ENCODE measurements around the gene CLPSL1.

The CLPSL1 gene

DNA sequence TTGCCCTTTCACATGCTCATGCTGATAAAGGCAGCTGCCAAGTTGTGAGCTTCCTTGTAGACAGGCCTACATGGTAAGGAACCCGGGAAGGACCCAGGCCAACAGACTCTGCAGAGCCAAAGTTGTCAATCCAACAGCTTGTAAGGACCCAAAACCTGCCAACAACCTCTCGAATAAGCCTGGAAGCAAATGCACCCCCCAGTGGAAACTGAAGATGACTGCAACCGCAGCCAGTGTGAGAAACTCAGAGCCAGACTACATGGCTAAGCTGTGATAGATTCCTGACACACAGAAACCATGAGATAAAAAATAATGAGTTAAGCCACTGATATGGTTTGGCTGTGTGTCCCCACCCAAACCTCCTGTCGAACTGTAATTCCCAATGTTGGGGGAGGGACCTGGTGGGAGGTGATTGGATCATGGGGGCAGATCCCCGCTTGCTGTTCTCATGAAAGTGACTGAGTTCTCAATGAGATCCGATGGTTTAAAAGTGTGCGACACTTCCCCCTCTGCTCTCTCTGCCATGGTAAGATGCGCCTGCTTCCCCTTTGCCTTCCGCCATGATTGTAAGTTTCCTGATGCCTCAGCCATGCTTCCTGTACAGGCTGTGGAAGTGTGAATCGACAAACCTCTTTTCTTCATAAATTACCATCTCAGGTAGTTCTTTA is 23.2 kb upstream of the CLPSL1 start:
- DNase-seq (ENCODE audit: low read depth in 2 of 2): no peak

DNA sequence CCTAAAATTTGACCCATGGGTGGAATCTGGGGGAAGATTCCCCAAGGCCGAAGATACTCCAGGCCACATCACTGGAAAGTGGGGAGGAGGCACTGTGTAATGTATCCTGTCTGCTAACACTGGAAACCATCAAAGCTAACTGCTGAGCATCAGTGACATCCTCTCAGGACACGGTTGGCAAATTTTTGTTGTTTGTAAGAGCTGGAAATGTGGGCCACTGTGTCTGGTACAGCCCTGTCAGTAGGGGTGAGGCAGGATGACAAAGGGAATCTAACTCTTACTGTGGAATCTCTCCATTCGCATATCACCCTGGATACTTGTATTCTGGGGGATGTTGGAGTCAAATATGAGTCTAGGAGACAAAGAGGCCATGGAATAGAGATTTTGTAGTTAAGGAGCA is 21.4 kb upstream of the CLPSL1 start:
- DNase-seq (ENCODE audit: low read depth in 2 of 2): no peak

DNA sequence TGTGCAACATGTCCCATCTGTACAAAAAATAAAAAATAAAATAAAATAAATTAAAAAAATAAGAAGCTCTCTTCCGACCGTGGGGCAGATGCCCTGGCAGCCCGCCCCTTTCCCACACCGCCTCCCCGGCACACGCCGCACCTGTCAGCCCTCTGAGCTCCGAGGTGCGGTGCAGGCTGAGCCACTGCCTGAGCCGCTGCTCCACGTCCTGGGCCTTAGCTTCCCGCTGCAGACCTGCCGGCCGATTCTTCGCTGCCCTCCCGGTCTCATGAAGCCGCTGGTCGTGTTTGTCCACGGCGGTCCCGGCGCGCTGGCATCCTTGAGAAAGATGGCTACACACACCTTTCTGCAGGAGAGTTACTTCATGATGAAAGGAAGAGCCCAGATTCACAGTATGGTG is 15.1 kb upstream of the CLPSL1 start:
- no peak for DNase-seq (ENCODE audit: low read depth in 2 of 2)

DNA sequence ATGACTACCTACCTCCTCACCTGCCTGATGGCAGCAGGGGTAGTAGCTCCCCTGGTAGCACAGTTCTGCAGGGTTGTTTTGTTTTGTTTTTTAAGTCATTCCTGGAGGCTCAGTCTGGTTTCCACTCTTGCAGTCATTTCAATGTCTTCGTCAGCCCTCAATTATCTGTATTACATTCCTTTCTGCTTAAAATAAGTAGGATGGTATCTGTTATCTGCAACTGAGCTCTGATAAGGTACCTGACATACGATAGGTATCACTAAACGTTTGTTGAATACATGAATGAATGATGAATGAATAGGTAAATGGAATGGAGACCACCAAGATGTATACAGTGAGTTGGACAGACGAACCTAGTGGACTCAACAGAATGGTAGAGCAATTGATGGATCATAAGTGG is 11.6 kb upstream of the CLPSL1 start:
- DNase-seq (ENCODE audit: low read depth in 2 of 2): no peak

DNA sequence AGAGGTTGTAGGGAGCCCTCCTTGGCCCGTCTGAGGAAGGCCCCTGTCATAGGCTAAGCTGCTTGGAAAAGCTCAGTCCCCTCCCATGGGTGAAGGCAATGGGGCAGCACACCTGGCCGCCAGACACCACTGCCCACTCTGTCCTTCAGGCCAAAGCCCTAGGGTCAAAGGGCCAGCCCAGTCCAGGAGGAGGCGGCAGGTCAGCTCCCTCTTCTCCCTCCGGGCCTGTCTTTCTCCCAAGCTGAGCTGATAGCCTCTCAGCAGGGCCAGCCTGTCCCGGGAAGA is 9.5 kb upstream of the CLPSL1 start:
- DNase-seq (ENCODE audit: low read depth in 2 of 2): no peak

DNA sequence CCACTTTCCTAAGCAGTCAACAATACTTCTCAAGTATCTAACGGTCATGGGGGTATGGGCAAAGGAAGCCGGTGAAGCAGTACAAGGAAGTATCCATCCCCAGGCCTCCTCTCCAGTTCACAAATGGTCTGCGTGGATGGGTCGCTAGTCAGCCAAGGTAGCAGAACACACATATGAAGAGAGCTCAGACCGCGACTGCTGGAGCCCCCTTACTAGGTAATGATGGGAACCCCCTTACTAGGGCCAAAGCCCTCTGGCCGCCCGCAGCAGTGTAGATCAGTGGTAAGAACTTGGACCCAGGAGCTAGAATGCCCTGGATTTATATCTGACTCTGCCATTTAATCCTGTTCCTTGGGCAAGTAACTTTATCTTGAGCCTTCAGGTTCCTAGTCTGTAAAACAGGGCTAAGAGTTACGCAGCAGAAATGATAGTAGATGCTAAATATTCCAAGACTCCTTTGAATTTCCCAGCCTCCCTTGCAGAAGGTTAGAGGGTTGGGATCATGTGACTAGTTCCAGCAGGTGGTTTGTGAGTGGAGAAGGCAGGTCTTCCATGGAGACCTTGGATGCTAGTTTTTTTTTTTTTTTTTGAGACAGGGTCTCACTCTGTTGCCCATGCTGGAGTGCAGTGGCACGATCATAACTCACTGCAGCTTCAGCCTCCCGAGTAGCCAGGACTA is 6.6 kb upstream of the CLPSL1 start:
- DNase-seq (ENCODE audit: low read depth in 2 of 2): no peak

DNA sequence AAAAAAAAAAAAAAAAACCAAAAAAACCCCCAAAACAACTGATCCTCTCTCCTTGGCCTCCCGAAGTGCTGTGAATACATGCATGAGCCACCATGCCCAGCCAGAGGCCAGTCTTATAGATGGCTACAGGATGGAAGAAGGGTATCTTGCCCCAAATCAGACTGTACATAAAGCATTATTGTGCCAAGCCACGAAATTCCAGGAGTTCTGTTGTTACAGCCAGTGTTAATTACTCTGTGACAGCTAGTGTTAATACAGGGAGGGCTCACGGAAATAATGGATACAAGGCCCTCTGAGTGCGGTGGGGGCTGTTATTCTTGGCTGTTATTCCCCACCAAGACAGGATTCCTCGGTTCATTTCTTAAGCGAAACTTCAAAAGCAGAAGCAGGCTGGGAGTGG is 5.8 kb upstream of the CLPSL1 start:
- no peak for DNase-seq (ENCODE audit: low read depth in 2 of 2)

DNA sequence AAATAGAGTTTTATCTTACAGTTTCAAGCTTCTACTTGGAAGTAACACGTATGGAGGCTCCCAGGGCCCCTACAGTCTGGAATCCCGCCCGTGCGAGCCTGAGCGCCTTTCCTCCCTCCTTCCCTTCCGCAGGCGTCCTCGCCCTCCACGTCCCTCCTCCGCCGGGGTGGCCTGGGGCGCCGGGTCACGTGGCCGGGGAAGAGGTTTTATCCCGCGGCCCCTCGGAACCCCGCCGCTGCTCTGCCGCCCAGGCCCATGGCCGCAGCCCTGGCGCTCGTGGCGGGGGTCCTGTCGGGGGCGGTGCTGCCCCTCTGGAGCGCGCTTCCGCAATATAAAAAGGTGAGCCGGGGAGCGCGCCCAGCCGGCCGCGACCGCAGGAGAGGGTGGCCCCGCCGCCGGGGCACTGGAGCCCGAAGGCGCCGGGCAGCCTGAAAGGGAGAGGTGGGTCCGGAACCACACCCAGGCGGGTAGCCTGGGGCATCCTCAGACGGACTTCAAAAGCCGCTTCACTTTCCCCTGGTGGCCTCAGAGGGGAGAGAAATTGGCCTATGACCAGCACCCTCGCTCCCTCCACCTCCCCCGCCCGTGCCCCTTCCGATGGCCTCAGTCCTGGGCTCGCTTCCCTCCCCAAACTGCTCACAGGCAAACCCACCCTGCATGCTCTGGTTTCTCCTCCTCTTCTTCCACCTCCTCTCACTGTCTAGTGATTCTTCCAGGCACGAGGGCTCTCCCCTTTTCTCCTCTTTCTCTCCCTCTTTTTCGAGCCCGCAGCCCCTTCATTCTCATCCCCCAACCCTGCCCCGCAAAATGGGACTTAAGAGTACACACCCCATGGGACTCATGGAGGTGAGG is 4.2 kb upstream of the CLPSL1 start, which contains the start of gene CLPSL2:
CLPSL2 (plus strand) TSS at position 235 of the 852 bp plus-strand sequence; CDS start at position 256, 21 bp downstream.
- no peak for DNase-seq (ENCODE audit: low read depth in 2 of 2)

DNA sequence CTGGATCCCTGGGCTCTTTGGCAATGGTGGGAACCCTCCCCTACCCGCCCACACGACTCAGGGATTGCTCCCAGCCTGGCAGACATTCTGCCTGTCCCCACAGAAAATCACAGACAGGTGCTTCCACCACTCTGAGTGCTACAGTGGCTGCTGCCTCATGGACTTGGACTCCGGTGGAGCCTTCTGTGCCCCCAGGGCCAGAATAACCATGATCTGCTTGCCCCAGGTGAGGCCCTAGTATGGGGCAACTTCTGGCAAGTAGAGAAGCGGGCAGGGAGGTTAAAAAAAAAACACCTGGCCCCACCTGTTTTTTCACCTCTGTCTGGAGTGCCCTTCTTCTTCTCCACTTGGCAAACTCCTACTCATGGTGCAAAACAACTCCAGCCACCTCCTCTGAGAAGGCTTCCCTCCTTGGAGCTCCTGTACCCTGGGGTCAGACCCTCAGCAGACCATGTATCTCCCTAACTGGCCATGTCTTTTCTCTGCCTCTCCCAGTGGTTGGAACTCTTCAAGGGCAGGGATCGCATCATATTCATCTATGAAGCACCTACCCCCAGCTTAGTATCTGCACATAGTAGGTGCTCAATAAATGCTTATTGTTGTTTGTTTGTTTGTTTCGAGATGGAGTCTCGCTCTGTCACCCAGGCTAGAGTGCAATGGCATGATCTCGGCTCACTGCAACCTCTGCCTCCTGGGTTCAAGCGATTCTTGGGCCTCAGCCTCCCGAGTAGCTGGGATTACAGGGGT is 3.3 kb upstream of the CLPSL1 start:
- DNase-seq (ENCODE audit: low read depth in 2 of 2): no peak

DNA sequence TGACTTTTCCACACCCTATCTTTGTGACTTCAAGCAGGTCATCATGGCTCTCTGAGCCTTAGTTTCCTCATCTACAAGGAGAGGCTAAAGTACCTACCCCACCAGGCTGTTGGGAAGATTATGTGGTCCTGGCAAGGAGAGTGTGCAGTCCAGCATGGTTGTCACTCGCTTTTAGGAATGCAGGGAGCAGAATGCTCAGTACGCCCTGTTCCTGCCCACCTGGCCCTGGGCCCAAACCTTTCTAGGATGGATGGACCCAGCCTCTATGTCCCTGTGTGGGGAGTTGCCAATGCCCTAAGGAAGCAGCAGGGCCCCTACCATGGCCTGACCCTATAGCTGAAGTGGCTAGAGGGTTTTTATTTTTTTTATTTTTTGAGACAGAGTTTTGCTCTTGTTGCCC is 2.4 kb upstream of the CLPSL1 start:
- no peak for DNase-seq (ENCODE audit: low read depth in 2 of 2)

DNA sequence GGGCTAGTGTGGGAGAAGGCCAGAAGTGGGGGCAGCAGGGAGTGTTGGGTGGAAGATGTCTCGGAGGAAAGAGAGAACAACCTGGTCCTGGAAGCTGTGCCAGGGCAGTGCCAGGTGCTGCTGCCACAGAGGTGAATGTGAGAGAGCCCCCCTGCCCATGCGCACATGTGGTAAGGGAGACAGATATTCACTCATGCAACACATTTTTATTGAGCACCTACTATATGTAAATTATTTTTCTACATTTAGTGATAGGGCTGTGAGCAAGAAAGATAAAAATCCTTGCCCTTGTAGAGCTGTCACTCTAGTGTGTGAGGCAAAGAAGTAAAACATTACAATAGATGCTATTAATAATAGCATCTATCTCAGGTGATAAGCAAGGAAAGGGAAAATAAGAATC is 471 bp downstream of the CLPSL1 start:
- DNase-seq (ENCODE audit: low read depth in 2 of 2): no peak

DNA sequence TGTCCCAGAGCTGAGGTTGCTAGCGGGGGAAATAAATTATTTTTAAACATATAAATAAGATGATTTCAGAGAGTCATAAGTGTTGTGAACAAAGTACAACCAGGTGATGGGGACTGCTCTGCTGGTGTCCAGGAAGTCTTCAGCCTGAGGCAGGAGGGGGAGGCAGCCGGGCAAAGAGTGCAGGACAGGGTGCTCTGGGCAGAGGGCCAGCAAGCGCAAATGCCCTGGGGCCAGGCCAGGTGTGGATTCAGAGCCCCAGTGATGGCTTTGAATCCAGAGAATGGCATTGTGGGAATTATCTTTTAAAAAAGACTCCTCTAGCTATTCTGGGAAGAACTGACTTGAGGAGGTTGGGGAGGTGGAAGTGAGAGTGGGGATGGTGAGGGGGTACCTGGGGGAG is 1.6 kb downstream of the CLPSL1 start:
- DNase-seq (ENCODE audit: low read depth in 2 of 2): no peak

DNA sequence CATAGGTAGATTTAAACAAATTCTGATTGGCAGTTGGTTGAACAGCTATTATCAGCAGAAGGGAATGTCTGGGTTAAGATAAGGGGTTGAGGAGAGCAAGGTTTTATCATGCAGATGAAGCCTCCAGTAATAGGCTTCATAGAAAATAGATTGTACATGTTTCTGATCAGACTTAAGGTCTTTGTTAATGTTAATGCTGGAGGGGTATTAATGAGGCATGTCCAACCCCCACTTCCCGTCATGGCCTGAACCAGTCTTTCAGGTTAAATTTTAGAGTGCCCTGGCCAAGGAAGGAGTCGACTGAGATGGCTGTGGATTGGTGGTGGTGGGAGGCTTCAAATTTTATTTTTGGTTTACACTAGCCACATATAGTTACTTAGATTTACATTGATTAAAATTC is 3.4 kb downstream of the CLPSL1 start:
- DNase-seq (ENCODE audit: low read depth in 2 of 2): no peak

DNA sequence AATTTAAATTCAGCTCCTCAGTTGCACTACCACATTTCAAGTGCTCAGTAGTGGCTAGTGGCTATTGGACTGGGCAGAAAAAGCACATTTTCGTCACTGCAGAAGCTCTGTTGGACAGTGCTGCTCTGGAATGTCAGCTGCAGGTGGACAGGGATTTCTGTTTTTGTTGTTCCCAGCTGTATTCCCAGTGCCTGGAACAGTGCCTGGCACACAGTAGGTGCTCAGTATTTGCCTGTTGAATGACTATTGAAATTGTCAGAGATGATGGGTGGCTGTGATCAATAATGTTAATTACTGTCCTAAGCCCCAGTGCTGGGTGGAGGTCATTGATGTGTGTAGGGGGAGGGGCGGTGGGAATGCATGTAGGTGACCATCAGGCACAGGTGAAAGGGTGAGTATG is 5.5 kb downstream of the CLPSL1 start:
- DNase-seq (ENCODE audit: low read depth in 2 of 2): no peak

DNA sequence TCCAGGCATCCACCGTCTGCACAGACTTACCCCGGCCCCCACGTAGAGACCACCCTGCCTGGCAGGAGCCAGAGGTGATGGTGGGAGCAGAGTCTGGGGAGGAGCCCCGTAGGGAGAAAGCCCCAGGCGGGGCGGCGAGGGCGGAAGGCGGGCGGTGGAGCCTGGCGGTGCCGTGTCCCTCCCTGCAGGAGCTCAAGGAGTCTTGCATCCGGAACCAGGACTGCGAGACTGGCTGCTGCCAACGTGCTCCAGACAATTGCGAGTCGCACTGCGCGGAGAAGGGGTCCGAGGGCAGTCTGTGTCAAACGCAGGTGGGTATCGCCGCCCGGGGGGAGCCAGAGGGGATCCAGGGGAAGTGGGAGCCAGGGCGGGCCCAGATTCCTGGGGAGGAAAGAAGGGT is 6.0 kb downstream of the CLPSL1 start:
- DNase-seq (ENCODE audit: low read depth in 2 of 2): no peak

DNA sequence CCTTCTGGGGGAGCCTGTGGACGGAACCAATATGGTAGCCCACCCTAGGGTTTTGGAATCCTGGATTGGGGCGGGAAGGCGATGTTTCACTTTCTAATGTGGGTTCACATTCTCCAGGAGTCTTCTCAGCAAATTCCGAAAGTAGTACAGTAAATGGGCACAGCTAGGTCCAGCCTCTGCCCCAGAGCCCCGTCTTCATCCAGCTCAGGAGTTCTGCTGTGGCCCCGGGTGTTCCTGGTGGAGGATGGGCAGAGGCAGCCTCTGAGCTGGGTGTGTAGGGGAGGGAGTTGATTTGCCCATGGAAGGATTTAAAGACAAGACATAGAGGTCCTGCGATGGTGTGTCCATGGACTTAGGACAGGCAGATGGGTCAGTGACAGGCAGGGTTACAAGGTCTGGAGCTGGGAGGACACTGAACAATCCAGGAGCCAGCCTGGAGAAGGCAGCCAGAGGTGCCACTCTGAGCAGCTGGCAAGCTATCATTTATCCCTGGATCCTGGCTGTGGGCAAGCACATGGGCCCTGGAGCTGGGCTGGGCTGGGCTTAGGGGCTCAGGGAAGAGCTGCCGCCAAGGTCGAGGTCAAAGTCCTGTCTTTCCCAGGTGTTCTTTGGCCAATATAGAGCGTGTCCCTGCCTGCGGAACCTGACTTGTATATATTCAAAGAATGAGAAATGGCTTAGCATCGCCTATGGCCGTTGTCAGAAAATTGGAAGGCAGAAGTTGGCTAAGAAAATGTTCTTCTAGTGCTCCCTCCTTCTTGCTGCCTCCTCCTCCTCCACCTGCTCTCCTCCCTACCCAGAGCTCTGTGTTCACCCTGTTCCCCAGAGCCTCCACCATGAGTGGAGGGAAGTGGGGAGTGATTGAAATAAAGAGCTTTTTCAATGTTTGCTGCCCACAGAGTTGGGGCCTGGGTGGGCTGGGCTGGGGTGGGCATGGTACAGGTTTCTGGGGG is 6.7 kb downstream of the CLPSL1 start:
- DNase-seq (ENCODE audit: low read depth in 2 of 2): no peak

DNA sequence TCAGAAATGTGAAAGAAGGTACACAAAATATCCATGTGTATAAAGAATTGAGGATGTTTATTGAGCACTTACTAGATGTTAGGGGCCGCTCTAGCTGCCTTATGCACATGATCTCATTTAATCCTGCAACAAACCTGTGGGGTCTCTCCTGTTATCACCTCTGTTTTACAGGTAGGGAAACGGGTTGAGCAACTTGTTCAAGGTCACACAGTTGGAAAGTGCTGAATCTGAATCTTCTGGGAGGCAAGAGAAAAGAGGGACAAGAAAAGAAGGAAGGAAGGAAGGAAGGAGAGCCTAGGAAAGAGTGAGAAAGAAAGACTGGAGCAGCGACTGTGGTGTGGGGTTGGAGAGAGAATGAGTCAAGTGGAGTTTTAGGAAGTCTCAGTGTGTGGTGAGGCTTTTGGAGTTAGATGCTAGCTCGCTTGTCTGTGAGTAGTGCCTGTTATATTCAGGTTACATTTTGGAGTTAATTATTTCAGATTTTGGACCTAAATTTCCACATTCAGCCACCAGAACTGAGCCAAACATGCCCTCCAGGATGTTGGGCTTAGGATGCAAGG is 7.7 kb downstream of the CLPSL1 start:
- no peak for DNase-seq (ENCODE audit: low read depth in 2 of 2)

DNA sequence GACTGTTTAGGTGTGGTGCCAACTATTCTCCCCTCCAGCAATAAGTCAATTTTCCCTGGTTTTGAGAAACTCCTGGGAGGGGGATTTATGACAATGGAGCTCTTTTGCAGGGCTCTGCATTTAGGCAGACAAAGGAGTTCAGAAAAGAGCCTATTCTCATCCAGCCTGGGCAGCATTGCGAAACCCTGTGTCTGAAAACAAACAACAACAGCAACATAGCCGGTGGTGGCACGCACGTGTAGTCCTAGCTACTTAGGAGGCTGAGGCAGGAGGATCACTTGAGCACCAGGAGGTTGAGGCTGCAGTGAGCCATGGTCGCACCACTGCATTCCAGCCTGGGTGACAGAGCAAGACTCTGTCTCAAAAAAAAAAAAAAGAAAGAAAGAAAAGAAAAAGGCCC is 9.9 kb downstream of the CLPSL1 start:
- no peak for DNase-seq (ENCODE audit: low read depth in 2 of 2)

DNA sequence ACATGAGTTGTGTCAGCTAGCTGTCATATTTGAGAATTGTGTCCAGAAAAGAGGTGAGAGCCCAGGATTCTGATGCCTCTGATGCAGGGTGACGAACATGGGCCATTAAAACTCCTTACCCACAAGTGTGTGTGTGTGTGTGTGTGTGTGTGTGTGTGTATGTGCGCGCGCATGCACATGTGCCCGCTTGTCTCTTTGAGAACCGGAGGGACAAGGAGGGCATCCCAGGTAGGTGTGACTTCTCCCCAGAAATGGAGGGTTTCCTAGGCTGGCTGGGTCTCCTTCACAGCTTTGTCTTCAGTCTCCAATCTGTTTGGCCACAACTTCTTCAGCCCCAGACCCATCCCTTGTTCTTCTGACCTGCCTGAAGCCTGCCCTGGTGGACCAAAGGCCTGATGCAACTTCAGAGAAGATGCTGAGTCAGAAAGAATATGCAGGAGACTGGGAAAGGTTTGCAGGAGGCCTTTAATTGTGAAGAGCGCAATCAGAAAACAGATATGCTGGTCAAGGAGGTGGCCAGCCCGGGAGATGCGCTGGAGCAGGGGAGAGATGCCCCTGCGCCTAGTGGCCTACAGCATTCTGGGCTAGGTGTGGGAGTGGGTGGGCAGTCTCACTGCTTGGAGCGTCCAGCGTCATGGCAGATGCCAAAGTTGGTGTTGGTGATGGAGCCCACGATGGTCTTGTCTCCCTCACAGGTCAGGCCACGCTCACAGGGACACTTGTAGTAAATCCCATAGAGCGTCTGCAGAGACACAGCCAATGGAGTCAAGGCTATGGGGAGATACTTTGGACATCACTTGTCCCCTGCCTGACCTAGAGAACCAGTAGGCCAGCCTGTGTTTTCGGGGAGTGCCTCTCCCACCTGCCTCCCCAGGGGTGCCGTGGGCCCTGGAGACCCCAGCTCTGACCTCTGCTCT is 14.0 kb downstream of the CLPSL1 start:
- DNase-seq (ENCODE audit: low read depth in 2 of 2): no peak

Data from stimulated activated CD8-positive, alpha-beta memory T cell treated with anti-CD3 and anti-CD28 coated beads, Interleukin-15, amount 100 ng/mL, for 48 hours (primary cell).